HG03060 (cell line): ENCODE results near the gene CLCN7.

Experiments
- ATAC-seq: cut with Tn5 transposase; IDR thresholded peaks from one replicate; pipeline ENCODE4 v1.9.1; 2021; ENCODE audit warnings: low read depth, moderate number of reproducible peaks; ENCODE audit not compliant: unreplicated experiment

Gene CLCN7

DNA sequence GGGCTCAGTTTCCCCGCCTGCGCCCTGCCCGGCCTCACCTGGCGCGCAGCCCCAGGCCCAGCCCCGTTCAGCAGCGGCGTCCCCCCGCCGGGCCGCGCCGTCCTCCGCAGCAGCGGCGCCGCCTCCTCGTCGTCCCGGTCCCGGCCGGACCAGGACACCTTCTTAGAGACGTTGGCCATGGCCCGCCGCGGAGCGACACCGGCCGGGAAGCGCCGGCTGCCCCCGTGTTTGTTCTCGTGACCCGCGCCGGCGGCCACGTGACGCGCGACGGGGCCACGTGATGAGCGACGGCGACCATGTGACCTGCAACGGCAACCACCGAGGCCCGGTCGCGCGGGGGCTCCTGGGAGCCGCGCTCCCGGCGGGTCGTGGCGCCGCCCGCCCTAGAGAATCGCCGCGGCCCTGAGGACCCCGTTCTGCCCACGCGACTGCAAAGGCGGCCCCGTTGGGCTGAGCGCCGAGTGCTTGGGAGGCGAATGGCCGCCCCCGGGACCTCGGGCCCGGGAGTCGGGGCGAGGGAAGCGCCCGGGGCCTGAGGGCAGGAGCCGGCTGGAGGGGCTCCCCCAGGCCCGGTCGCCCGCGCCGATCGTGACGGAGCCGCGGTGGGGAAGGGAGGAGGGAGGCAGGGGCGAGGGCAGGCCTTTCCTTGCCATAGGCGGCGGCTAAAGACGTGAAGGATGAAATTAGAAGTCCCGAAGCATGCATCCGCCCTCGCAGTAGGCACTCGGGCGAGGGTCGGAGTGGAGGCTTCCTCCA is at the start of gene CLCN7:
Gene CLCN7 (minus strand): TSS at position 233 of the 756 bp plus-strand sequence. CDS start 54 bp downstream, at position 179.
- ATAC-seq = no peak

GRCh38 chr16:1524366-1524765 is 49.5 kb upstream of the CLCN7 start:
- ATAC-seq = no peak

DNA sequence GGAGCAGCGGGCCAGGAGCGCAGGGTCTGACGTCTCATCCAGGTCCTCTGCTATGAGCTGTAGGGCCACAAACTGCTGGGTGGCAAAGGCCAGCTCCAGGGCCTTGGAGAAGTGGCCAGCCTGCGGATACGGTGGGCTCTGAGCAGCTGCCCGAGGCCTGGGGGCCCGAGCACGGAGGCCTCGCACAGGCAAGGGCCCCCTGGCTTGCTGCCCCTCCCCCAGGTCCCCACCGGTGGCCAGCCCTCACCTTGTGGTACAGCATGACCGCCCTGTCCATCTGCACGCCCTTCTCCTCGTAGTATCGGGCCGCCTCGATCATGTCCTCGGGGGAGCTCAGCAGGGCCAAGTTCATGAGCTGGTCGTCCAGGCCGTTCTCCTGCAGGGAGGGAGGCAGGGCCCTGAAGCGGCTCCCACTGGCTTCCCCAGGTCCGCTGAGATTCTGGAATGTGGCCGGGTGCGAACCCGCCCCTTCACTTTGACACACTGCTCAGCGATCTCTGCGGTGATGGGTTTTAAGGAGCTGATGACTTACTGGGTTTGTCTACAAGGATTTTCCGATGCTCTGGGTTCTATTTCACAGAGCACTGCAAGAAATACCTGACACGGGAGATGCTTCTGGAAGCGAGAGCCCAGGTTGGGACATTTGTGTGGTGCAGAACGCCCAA is 48.9 kb upstream of the CLCN7 start:
- no peak for ATAC-seq

GRCh38 chr16:1520461-1520860 is 45.6 kb upstream of the CLCN7 start:
- no peak for ATAC-seq

- no peak for ATAC-seq
These were observed 45.0 kb upstream of the CLCN7 start for GRCh38 chr16:1519831-1520230.

DNA sequence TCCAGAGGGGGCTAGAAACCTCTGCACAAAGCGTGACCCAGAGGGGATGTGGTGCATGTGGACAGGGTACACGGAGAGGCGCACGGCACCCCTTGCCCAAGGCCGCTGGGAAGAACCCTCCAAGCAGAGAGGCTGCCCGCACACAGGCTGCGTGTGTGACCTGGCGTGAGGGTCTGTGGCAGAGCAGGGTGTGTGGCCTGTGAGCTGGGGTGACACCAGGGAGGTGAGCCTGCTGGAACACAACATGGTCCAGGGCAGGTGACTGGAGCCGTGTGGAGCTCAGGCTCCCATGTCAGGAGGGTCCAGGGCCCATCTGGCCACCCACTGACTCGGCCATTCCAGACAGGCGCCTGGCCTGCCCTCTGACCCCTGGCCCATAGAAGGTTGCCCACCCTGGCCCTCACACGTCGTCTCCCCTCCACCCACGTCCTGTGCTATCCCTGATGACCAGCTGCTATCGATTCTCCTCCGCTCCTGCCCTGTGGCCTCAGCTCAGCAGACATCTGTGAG is 43.9 kb upstream of the CLCN7 start:
- ATAC-seq = no peak

DNA sequence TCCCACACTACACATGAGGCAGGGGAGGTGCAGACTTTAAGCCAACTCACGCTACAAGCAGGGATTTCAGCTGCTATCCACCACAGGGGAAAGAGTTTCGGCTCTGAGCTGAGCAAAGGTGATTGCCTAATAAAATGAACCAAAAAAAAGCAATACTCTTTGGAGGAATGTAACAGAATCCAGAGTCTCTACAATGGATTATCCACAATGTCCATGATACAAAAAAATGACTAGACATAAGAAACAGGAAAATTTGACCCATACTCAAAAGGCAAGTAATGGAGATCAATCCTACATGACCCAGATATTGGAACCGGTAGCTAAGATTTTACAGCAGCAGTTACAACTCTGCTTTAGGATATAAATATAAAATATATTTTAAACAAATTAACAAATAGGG is 39.7 kb upstream of the CLCN7 start:
- no peak for ATAC-seq

GRCh38 chr16:1512774-1513173 is 37.9 kb upstream of the CLCN7 start:
- ATAC-seq = no peak

- no peak for ATAC-seq
These were observed 37.1 kb upstream of the CLCN7 start for GRCh38 chr16:1511662-1512569.

DNA sequence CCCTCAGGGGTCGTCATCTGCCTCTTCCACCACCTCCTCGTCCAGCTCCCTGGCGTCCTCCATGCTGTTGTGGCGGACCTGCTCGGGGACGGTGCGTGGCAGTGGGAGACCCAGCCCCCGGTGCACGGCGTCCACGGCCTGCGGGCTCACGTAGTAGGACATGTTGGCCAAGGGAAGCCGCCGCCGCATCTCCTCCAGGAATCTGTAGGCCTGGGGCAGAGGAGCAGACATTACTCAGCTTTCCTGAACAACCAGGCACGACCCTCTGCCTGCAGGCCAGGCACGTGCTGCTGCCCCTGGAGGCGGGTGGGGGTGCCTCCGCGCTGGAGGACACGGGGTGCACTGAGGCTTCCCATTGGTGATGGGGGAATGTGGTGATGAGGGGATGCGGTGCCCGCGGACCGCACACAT is 36.1 kb upstream of the CLCN7 start:
- no peak for ATAC-seq

GRCh38 chr16:1510272-1510671 is 35.4 kb upstream of the CLCN7 start:
- no peak for ATAC-seq

DNA sequence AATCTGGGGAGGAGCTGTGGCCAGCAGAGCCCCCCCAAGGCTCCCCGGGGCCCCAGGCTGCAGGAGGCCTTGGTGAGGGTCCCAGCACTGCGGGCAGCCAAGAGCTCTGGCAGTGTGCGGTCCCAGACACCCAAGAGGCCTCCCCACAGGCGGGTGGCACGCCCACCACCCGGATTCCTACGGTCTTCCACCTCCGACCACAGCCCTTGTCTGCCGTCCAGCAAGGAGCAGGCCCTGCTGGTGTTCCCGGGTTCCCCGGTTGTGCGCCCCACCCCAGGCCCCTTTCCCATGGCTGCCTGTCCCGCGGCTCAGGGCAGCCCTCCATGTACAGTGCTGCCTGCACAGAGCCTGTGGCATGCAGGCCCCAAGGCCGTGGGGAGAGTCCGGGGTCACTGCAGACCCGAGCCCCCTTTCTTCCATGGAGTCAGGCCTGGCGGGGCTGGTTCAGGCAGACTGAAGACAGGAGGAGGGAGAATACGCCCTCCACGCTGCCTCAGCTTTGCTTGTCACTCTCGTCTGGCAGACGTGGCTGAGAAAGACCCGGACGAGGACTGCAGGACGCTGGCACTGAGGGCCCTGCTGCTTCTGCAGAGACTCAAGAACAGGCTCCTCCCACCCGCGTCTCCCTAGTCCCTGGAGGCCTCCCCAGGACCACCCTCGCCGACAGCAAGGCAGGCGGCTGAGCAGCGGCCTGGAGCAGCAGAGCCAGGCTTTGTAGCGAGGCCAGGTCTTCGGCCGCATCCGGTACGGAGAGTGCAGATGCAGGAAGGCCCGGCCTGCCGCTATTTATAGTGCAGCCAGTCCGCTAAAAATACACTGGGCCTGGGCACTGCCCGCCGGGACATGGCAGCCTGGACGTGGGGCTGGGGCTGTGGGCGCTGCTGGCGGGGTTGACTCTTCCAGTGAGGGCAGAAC is 34.7 kb upstream of the CLCN7 start:
- no peak for ATAC-seq

DNA sequence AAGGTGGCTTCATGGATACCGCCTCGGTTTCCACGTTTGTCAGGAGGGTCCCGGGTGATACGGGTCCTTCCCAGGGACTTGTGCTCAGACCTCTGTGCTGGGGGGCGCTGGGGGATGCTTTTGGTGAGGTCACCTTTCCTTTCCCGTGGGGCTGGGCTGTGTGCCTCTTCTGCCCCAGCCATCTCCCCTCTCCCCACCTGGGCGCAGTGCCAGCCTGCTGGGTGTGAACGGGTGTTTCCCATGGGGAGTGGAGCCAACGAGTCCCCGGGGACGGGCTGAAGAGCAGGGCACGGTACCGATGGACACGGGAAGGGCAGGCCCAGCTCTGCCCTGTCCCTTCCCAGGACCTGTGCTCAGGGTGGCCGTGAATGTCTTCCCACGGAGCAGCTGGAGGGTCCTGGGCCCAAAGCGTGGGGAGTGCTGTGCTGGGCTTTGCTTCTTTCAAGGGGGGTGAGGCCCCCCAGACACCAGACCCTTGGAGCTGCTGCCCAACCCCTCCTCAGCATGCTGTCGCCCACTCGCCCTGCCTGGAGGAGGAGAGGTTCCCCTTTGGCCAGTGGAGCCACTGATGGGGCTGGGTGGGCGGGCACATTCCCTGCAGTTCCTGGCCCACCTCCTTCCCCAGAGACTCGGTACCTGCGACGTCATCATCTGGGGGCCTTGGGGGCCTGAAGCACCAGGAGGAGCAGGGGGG is 33.8 kb upstream of the CLCN7 start:
- no peak for ATAC-seq

- ATAC-seq = no peak
These were observed 31.8 kb upstream of the CLCN7 start for GRCh38 chr16:1506494-1507213.

GRCh38 chr16:1505912-1506311 is 31.1 kb upstream of the CLCN7 start:
- ATAC-seq = no peak

GRCh38 chr16:1505073-1505844 is 30.4 kb upstream of the CLCN7 start:
- ATAC-seq = no peak

DNA sequence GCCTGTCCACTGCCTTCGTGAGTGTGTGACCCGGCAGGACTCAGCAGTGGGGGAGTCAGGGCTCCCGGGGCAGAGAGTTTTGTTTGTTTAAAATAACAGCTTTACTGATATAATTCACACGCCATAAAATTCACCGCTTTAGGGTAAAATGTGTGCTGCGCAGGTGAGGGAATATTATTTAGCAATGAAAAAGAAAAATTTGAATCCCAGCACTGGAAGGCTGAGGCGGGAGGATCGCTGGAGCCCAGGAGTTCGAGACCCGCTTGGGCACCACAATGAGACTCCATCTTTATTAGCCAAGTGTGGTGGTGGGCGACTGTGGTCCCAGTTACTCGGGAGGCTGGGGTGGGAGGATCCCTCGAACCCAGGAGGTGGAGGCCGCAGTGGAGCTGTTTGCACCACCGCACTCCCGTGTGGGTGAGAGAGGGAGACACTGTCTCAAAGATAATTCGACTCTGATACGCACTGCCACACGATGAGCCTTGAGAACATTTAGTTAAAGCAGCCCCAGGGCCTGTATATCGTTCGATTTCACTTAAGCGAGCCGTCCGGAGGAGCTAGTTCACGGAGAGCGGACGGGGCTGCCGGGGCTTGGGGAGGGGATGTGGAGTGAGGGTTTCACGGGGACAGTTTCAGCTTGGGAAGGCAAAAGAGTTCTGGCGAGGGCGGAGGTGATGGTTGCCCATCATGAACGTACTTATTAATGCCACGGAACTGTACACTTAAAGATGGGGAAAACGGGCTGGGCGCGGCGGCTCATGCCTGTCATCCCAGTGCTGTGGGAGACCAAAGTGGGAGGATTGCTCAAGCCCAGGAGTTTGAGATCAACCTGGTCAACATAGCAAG is 28.5 kb upstream of the CLCN7 start:
- ATAC-seq = no peak
